GM12878 (cell line): ENCODE measurements around the gene C10orf143. TPM values are rescaled to one million over a fixed set of nuclear protein-coding genes. Genes with fewer than 3 reads are reported as not detected.

Experiments used
- BHLHE40 ChIP-seq, 2 experiments: fragments of 450-650 bp in 1 of 2; IDR thresholded peaks; 2 replicates each; pipeline ENCODE4 v1.6.1; 2011 to 2017; ENCODE audit warnings: low read depth in 2 of 2, borderline replicate concordance in 1 of 2, improper control_type of control experiment in 1 of 2, low read length in 1 of 2, mild to moderate bottlenecking in 1 of 2
- CREB1 ChIP-seq: IDR thresholded peaks from 2 replicates; pipeline ENCODE4 v1.6.1; 2012; ENCODE audit warnings: low read depth, mild to moderate bottlenecking, inconsistent platforms
- IKZF1 ChIP-seq: fragments of 450-650 bp; conservative IDR thresholded peaks from 2 replicates; pipeline ENCODE4 v1.6.1; 2017; ENCODE audit warnings: antibody characterized with exemption, mild to moderate bottlenecking
- IKZF2 ChIP-seq, 2 experiments: fragments of 450-650 bp; IDR thresholded peaks; 2 replicates each; pipeline ENCODE4 v1.6.1; 2017; ENCODE audit warnings: mild to moderate bottlenecking in 2 of 2, moderate library complexity in 2 of 2
- JUND ChIP-seq: IDR thresholded peaks from 2 replicates; pipeline ENCODE4 v1.6.1; 2012; ENCODE audit warnings: low read depth, mild to moderate bottlenecking, low read length, improper control_type of control experiment, moderate library complexity
- MEF2B ChIP-seq: fragments of 450-650 bp; IDR thresholded peaks from 2 replicates; pipeline ENCODE4 v1.6.1; 2018; ENCODE audit warnings: mild to moderate bottlenecking, moderate library complexity; ENCODE audit not compliant: partially characterized antibody, poor library complexity, severe bottlenecking
- NFYB ChIP-seq: IDR thresholded peaks from 2 replicates; pipeline ENCODE4 v1.6.1; 2011; ENCODE audit warnings: low read depth, mild to moderate bottlenecking, low read length, improper control_type of control experiment, moderate library complexity; ENCODE audit not compliant: insufficient read depth
- POLR2AphosphoS2 ChIP-seq: IDR thresholded peaks from 2 replicates; pipeline ENCODE4 v1.6.1; 2011; ENCODE audit warnings: low read depth, mild to moderate bottlenecking, low read length, improper control_type of control experiment, moderate library complexity
- RAD51 ChIP-seq: fragments of 450-650 bp; IDR thresholded peaks from 2 replicates; pipeline ENCODE4 v1.6.1; 2016; ENCODE audit warnings: moderate library complexity, mild to moderate bottlenecking, inconsistent platforms
- RCOR1 ChIP-seq: conservative IDR thresholded peaks from 2 replicates; pipeline ENCODE4 v1.6.1; 2012; ENCODE audit warnings: low read depth, low read length, improper control_type of control experiment
- SP1 ChIP-seq: IDR thresholded peaks from one replicate; pipeline ENCODE4 v1.6.1; 2011; ENCODE audit warnings: low read depth, low read length
- ZBED1 ChIP-seq: IDR thresholded peaks from 2 replicates; pipeline ENCODE4 v1.6.1; 2016; ENCODE audit warnings: borderline replicate concordance
- polyA plus RNA-seq, 11 experiments: library from polyadenylated mRNA; depleted of rRNA in 4 of 11; unstranded in 6 of 11; stranded (reverse) in 5 of 11; fragments of >200 nt; fragmentation: Nextera tagmentation in 4 of 11; fragmentation: Illumina TruSeq in 1 of 11; extraction: Ambion mirVana in 4 of 11; extraction: Trizol in 1 of 11; gene quantifications; 1 replicate in 1 of 11; 2 replicates in 10 of 11; pipeline versions ENCODE4 v1.2.1 to v1.2.3, GENCODE V29; 2011 to 2016; ENCODE audit warnings: inconsistent platforms in 2 of 11, missing spikeins in 2 of 11, low read depth in 1 of 11
- total RNA-seq, 4 experiments: library from RNA; depleted of rRNA in 3 of 4; stranded (reverse); fragments of >200 nt in 3 of 4; fragmentation: Illumina TruSeq in 1 of 4; extraction: Trizol in 1 of 4; gene quantifications; 2 replicates each; pipeline versions ENCODE4 v1.2.1 to v1.2.3, GENCODE V29; 2013 to 2021
- TF ChIP-seq, protein P1 (sequence below): fragments of 450-650 bp; IDR thresholded peaks from 2 replicates; pipeline ENCODE4 v1.6.1; 2016; ENCODE audit warnings: mild to moderate bottlenecking
- TF ChIP-seq, protein P2 (sequence below): fragments of 450-650 bp; IDR thresholded peaks from 2 replicates; pipeline ENCODE4 v1.6.1; 2018; ENCODE audit warnings: borderline replicate concordance, mild to moderate bottlenecking; ENCODE audit not compliant: partially characterized antibody
- TF ChIP-seq, protein P3 (sequence below): fragments of 450-650 bp; IDR thresholded peaks from 2 replicates; pipeline ENCODE4 v1.6.1; 2017; ENCODE audit warnings: mild to moderate bottlenecking
- TF ChIP-seq, protein P4 (sequence below): fragments of 450-650 bp; IDR thresholded peaks from 2 replicates; pipeline ENCODE4 v1.6.1; 2018; ENCODE audit warnings: mild to moderate bottlenecking, low read depth, moderate library complexity; ENCODE audit not compliant: partially characterized antibody
- TF ChIP-seq, protein P5 (sequence below): IDR thresholded peaks from 2 replicates; pipeline ENCODE4 v1.6.1; 2011; ENCODE audit warnings: low read depth, mild to moderate bottlenecking, low read length, moderate library complexity, borderline replicate concordance; ENCODE audit errors: extremely low read depth
- TF ChIP-seq, protein P6 (sequence below): fragments of 450-650 bp; IDR thresholded peaks from 2 replicates; pipeline ENCODE4 v1.6.1; 2017; ENCODE audit warnings: mild to moderate bottlenecking, low read depth, inconsistent platforms; ENCODE audit not compliant: poor library complexity, severe bottlenecking

The C10orf143 gene
- total and polyA plus RNA-seq, 10 of the 15 experiments (the other 5 are each of a cell fraction or from before 2014, with no cell fraction given) = 0.64 to 7.9 (median 2.6) TPM

DNA sequence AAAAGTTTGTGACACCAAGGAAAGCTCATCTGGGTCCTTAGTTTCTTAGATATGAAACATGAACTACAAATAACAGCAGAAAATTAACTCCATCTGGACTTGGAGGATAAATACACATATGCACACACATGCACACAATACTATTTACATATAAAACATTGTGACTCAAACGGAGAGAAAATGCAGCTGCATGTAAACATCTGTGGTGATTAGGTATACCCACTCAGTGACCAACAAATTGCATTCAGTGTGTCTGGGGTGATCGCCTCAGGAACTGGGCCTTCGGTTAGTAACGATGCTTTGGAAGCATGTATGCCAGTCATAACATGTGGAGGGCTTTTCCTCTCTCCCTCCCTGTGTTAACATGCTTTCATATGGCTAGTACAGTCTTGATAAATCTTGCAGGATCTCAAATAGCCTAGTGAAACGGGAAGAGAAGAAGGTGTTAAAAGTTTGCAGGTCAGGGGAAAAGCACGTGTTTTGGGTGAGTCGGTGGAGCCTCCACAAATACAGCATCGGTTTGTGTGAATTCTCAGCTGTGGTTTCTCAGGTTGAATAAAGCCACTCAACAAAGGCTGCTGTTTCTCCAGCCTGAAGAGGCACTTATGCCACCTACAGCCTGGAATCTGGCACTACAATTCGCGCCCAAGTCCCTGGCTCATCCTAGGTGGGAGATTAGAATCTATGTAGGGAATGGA, 16.9 kb upstream of the C10orf143 start (continued):
- TF ChIP-seq, protein P1, sequence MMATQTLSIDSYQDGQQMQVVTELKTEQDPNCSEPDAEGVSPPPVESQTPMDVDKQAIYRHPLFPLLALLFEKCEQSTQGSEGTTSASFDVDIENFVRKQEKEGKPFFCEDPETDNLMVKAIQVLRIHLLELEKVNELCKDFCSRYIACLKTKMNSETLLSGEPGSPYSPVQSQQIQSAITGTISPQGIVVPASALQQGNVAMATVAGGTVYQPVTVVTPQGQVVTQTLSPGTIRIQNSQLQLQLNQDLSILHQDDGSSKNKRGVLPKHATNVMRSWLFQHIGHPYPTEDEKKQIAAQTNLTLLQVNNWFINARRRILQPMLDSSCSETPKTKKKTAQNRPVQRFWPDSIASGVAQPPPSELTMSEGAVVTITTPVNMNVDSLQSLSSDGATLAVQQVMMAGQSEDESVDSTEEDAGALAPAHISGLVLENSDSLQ = no peak
- TF ChIP-seq ZBED1 = no peak
- TF ChIP-seq, protein P2, sequence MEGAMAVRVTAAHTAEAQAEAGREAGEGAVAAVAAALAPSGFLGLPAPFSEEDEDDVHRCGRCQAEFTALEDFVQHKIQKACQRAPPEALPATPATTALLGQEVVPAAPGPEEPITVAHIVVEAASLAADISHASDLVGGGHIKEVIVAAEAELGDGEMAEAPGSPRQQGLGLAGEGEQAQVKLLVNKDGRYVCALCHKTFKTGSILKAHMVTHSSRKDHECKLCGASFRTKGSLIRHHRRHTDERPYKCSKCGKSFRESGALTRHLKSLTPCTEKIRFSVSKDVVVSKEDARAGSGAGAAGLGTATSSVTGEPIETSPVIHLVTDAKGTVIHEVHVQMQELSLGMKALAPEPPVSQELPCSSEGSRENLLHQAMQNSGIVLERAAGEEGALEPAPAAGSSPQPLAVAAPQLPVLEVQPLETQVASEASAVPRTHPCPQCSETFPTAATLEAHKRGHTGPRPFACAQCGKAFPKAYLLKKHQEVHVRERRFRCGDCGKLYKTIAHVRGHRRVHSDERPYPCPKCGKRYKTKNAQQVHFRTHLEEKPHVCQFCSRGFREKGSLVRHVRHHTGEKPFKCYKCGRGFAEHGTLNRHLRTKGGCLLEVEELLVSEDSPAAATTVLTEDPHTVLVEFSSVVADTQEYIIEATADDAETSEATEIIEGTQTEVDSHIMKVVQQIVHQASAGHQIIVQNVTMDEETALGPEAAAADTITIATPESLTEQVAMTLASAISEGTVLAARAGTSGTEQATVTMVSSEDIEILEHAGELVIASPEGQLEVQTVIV = no peak
- TF ChIP-seq, protein P3, sequence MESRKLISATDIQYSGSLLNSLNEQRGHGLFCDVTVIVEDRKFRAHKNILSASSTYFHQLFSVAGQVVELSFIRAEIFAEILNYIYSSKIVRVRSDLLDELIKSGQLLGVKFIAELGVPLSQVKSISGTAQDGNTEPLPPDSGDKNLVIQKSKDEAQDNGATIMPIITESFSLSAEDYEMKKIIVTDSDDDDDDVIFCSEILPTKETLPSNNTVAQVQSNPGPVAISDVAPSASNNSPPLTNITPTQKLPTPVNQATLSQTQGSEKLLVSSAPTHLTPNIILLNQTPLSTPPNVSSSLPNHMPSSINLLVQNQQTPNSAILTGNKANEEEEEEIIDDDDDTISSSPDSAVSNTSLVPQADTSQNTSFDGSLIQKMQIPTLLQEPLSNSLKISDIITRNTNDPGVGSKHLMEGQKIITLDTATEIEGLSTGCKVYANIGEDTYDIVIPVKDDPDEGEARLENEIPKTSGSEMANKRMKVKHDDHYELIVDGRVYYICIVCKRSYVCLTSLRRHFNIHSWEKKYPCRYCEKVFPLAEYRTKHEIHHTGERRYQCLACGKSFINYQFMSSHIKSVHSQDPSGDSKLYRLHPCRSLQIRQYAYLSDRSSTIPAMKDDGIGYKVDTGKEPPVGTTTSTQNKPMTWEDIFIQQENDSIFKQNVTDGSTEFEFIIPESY = no peak
- TF ChIP-seq IKZF1 = peak; percentile 45; the same call in 1 of the 2 replicates
- no peak for TF ChIP-seq MEF2B
- peak; percentile 82 to 89 for TF ChIP-seq BHLHE40 (IDR thresholded peaks at IDR 0.05; ENCODE audit: borderline replicate concordance in 1 of 2, low read depth in 2 of 2, low read length in 1 of 2)
- no peak for TF ChIP-seq NFYB
- TF ChIP-seq, protein P4, sequence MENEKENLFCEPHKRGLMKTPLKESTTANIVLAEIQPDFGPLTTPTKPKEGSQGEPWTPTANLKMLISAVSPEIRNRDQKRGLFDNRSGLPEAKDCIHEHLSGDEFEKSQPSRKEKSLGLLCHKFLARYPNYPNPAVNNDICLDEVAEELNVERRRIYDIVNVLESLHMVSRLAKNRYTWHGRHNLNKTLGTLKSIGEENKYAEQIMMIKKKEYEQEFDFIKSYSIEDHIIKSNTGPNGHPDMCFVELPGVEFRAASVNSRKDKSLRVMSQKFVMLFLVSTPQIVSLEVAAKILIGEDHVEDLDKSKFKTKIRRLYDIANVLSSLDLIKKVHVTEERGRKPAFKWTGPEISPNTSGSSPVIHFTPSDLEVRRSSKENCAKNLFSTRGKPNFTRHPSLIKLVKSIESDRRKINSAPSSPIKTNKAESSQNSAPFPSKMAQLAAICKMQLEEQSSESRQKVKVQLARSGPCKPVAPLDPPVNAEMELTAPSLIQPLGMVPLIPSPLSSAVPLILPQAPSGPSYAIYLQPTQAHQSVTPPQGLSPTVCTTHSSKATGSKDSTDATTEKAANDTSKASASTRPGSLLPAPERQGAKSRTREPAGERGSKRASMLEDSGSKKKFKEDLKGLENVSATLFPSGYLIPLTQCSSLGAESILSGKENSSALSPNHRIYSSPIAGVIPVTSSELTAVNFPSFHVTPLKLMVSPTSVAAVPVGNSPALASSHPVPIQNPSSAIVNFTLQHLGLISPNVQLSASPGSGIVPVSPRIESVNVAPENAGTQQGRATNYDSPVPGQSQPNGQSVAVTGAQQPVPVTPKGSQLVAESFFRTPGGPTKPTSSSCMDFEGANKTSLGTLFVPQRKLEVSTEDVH = no peak
- no peak for TF ChIP-seq POLR2AphosphoS2
- TF ChIP-seq, protein P5, sequence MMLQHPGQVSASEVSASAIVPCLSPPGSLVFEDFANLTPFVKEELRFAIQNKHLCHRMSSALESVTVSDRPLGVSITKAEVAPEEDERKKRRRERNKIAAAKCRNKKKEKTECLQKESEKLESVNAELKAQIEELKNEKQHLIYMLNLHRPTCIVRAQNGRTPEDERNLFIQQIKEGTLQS = no peak
- TF ChIP-seq CREB1 = no peak
- TF ChIP-seq RAD51 = peak; percentile 38; the same call in 1 of the 2 replicates
- TF ChIP-seq RCOR1 = 0 out of 2 replicates have a peak, but pooled peaks have one; percentile 62
- TF ChIP-seq JUND = no peak
- TF ChIP-seq IKZF2 (IDR thresholded peaks at IDR 0.05) = peak; percentile 39 to 57; a peak in 2 of 4 replicates
- no peak for TF ChIP-seq SP1
- TF ChIP-seq, protein P6, sequence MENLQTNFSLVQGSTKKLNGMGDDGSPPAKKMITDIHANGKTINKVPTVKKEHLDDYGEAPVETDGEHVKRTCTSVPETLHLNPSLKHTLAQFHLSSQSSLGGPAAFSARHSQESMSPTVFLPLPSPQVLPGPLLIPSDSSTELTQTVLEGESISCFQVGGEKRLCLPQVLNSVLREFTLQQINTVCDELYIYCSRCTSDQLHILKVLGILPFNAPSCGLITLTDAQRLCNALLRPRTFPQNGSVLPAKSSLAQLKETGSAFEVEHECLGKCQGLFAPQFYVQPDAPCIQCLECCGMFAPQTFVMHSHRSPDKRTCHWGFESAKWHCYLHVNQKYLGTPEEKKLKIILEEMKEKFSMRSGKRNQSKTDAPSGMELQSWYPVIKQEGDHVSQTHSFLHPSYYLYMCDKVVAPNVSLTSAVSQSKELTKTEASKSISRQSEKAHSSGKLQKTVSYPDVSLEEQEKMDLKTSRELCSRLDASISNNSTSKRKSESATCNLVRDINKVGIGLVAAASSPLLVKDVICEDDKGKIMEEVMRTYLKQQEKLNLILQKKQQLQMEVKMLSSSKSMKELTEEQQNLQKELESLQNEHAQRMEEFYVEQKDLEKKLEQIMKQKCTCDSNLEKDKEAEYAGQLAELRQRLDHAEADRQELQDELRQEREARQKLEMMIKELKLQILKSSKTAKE = peak; percentile 30
